T47D (cell line): ENCODE measurements around the gene LDLRAD4.

Experiments used
- DNase-seq, 2 experiments: peaks; one replicate each; pipeline versions ENCODE4 v3.0.0 to v3.0.0-alpha.2; 2011 to 2012; ENCODE audit warnings: low read depth in 1 of 2, low spot score in 1 of 2
- JUND ChIP-seq: IDR thresholded peaks from 2 replicates; pipeline ENCODE4 v1.6.1; 2012; ENCODE audit warnings: low read depth
- in situ Hi-C: cut with HindIII; loops from 2 replicates; pipeline ENCODE4 v1.10.0; 2016; ENCODE audit warnings: low sequenced_read_pairs, low pct_unique_long_range_greater_than_20kb

Gene LDLRAD4

GRCh38 chr18:13430663-13431062 is 212.1 kb downstream of the LDLRAD4 start:
- no peak for DNase-seq
- in situ Hi-C loops, result no loop called here
- no peak for TF ChIP-seq JUND

GRCh38 chr18:13431886-13432285 is 213.3 kb downstream of the LDLRAD4 start:
- no peak for TF ChIP-seq JUND
- DNase-seq, result no peak
- in situ Hi-C loops, result no loop called here

- DNase-seq, result no peak
- TF ChIP-seq JUND, result no peak
- in situ Hi-C loops, result no loop called here
Measured at GRCh38 chr18:13433125-13433524, 214.6 kb downstream of the LDLRAD4 start.

GRCh38 chr18:13433685-13434084 is 215.1 kb downstream of the LDLRAD4 start:
- in situ Hi-C loops, result no loop called here
- DNase-seq, result no peak
- TF ChIP-seq JUND, result no peak

- no peak for DNase-seq
- in situ Hi-C loops, result no loop called here
- no peak for TF ChIP-seq JUND
Measured at GRCh38 chr18:13434854-13435253, 216.3 kb downstream of the LDLRAD4 start.

GRCh38 chr18:13435586-13436333 is 217.2 kb downstream of the LDLRAD4 start:
- in situ Hi-C loops, result no loop called here
- no peak for TF ChIP-seq JUND
- DNase-seq, result no peak

GRCh38 chr18:13436576-13436975 is 218.0 kb downstream of the LDLRAD4 start:
- TF ChIP-seq JUND, result no peak
- DNase-seq, result no peak
- in situ Hi-C loops, result no loop called here

GRCh38 chr18:13437034-13437433 is 218.5 kb downstream of the LDLRAD4 start:
- in situ Hi-C loops, result no loop called here
- DNase-seq, result no peak
- TF ChIP-seq JUND, result no peak

- DNase-seq, result no peak
- no peak for TF ChIP-seq JUND
- in situ Hi-C loops, result no loop called here
Measured at GRCh38 chr18:13437796-13438506, 219.4 kb downstream of the LDLRAD4 start.

GRCh38 chr18:13438507-13439056 is 220.0 kb downstream of the LDLRAD4 start:
- no peak for DNase-seq
- TF ChIP-seq JUND, result no peak
- in situ Hi-C loops, result no loop called here

- no peak for TF ChIP-seq JUND
- in situ Hi-C loops, result no loop called here
- no peak for DNase-seq
Measured at GRCh38 chr18:13439461-13439860, 220.9 kb downstream of the LDLRAD4 start.

- no peak for DNase-seq
- TF ChIP-seq JUND, result no peak
- in situ Hi-C loops, result no loop called here
Measured at GRCh38 chr18:13440277-13441248, 222.0 kb downstream of the LDLRAD4 start.
